Measurements from ENCODE around the gene CHRNA1.

The CHRNA1 gene

GRCh38 chr2:174764280-174765255 is at the start of gene CHRNA1:
TSS of gene CHRNA1 (minus strand) at chr2:174764472. CDS start at chr2:174764394, 78 bp downstream.
- DNase-seq: no peak

GRCh38 chr2:174812037-174812436 is 47.8 kb upstream of the CHRNA1 start:
- DNase-seq: no peak

- no peak for DNase-seq
Observed at GRCh38 chr2:174807931-174808330, 43.7 kb upstream of the CHRNA1 start.

GRCh38 chr2:174805803-174806202 is 41.5 kb upstream of the CHRNA1 start:
- DNase-seq: no peak

GRCh38 chr2:174802459-174802858 is 38.2 kb upstream of the CHRNA1 start:
- no peak for DNase-seq

GRCh38 chr2:174800436-174801205 is 36.3 kb upstream of the CHRNA1 start:
- DNase-seq: no peak

- DNase-seq: no peak
Observed at GRCh38 chr2:174798801-174799200, 34.5 kb upstream of the CHRNA1 start.

- no peak for DNase-seq
Observed at GRCh38 chr2:174797781-174798276, 33.6 kb upstream of the CHRNA1 start.

GRCh38 chr2:174796319-174796771 is 32.1 kb upstream of the CHRNA1 start:
- no peak for DNase-seq

GRCh38 chr2:174794851-174795374 is 30.6 kb upstream of the CHRNA1 start:
- DNase-seq: no peak

- no peak for DNase-seq
Observed at GRCh38 chr2:174792309-174793025, 28.2 kb upstream of the CHRNA1 start.

GRCh38 chr2:174791746-174792280 is 27.5 kb upstream of the CHRNA1 start:
- DNase-seq: no peak

- no peak for DNase-seq
Observed at GRCh38 chr2:174791020-174791419, 26.7 kb upstream of the CHRNA1 start.

GRCh38 chr2:174789001-174789400 is 24.7 kb upstream of the CHRNA1 start:
- DNase-seq: no peak

- no peak for DNase-seq
Observed at GRCh38 chr2:174788291-174788929, 24.1 kb upstream of the CHRNA1 start.

GRCh38 chr2:174787487-174788205 is 23.4 kb upstream of the CHRNA1 start:
- no peak for DNase-seq

- DNase-seq: no peak
Observed at GRCh38 chr2:174786066-174786725, 21.9 kb upstream of the CHRNA1 start.

GRCh38 chr2:174785481-174785880 is 21.2 kb upstream of the CHRNA1 start:
- DNase-seq: no peak

- DNase-seq: no peak
Observed at GRCh38 chr2:174784909-174785308, 20.6 kb upstream of the CHRNA1 start.

GRCh38 chr2:174784316-174784715 is 20.0 kb upstream of the CHRNA1 start:
- no peak for DNase-seq

All from activated effector memory CD4-positive, alpha-beta T cell treated with anti-CD3 and anti-CD28 coated beads, Interleukin-2, amount 50 U/mL, for 16 hours (primary cell).